Amniotic epithelial cell (primary cell): Measurements from ENCODE around the gene MTG1.
"Not testable (repeated sequence)": the region's sequence is repeated elsewhere in the genome, so short reads cannot be mapped to it uniquely, and the experiment has no call there.

ENCODE experiments used
- DNase-seq: peaks from one replicate; pipeline ENCODE4 v3.0.0-alpha.2; 2010; ENCODE audit warnings: low read depth

The MTG1 gene

DNA sequence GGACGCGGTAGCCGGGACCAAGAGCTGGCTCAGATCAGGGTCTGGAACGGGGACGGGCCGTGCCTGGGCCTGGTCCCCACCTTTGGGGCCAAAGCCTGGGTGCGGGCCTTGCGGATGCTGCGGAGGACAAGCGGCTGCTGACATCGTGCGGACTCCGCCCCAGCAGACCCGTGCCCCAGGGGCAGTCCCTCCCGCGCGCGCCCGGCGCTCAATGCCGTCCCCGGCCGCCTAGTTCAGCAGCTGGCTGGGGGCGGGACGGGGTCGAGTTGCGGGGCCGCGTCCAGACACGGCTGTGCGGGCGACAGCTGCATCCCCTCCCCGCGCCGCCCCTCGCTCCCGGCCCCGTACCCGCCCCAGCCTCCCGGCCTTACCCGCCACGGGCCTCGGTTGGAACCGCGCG, 30.1 kb downstream of the MTG1 start:
- not testable (repeated sequence) for DNase-seq

- not testable (repeated sequence) for DNase-seq
These were observed 30.6 kb downstream of the MTG1 start, which contains the start of gene SPRN for GRCh38 chr10:133424601-133425000. TSS of gene SPRN (minus strand) at chr10:133424625. CDS start at chr10:133423681, 944 bp downstream.

DNA sequence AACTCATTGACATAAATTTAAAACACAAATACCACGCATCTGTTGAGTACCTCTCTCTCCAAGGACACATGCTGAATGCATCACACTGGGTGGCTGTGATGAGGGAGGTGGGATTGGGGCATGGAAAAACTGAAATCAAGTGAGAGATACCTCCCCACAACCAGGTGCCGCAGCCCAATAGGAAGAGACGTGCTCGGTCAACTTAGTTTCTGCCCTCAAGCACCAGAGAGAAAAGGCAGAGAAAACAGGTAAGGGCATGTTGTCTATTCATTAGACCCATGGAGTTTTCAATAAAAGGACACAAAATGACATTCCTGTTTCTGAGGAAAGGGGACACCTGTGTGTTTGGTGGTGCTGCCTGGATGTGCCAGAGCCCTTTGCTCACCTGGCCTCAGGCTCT, 35.6 kb downstream of the MTG1 start:
- DNase-seq, result not testable (repeated sequence)

DNA sequence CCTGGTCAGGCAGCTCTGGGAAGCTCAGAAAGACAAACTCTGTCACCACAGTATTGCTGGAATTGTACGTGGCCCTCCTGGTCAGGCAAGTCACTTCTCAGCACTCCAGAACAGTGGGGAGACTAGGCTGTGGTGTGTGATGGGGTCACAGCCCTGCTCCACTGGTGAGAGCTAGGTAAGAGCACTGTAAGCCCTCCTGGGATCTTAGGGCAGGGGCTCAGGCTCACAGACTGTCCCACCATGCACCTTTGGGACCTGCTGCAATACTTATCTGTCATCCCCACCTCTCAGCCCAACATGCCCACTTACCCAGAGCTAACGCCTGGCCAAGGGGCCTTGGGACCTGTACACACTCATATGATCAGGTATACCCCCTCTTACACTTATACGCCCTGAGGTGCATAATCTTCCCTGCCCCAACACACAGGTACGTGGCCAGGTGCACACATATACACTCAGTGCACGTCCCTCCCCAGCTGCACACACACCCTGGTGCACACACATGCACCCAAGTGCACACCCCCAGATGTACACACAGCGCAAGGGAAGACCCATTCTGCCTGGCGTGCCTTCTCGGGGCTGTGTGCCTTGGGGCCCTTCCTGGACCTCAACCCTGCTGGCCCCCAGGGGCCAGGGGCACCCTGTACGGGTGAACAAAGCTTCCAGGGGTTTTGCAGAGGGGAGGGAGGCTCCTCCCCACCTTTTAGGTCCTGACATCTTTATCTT, 38.1 kb downstream of the MTG1 start:
- not testable (repeated sequence) for DNase-seq

GRCh38 chr10:133432789-133433188, 38.8 kb downstream of the MTG1 start:
- DNase-seq, result not testable (repeated sequence)

DNA sequence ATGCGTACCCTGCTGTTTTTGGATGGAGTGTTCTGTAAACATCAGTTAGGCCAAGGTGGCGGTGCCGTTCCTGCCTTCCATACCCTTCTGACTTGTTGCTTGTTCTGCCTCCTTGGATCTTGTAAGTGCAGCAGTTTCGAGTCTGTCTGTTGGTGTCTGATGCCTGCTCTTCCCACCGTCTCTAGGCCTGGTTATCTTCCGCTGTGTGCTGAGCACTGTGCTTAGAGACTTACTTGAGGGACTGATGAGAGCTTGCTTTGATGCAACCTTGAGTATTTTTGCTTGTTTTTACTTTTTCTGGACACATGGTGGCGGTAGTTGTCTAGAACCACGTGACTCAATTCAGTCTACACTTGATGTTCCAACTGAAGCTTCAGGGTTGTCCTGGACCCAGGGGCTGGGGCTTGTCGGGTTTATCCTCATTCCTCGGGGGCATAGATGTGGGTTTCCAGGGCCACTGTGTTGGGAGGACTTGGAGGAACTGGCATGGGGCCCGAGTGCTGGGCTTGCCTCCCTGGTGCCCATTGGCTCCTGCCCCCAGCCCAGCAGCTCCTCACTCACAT, 44.8 kb downstream of the MTG1 start:
- peak; percentile 24 for DNase-seq

GRCh38 chr10:133439517-133440461, 45.8 kb downstream of the MTG1 start:
- DNase-seq, result no peak

GRCh38 chr10:133440633-133441285, 46.8 kb downstream of the MTG1 start:
- no peak for DNase-seq

DNA sequence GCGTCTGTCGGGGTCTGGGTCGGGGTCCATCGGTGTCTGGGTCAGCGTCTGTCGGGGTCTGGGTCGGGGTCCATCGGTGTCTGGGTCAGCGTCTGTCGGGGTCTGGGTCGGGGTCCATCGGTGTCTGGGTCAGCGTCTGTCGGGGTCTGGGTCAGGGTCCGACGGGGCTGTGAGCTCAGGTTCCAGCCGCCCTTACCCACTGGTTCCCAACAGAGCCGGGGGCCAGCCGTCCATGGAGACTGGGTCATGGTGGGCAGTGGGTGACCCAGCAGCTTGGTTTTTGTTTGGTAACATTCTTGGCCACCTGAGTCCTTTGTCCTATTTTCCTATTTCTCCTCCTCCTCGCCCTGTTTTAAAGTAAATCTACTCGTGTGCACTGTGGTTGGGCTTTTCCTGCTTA, 47.4 kb downstream of the MTG1 start:
- not testable (repeated sequence) for DNase-seq

DNA sequence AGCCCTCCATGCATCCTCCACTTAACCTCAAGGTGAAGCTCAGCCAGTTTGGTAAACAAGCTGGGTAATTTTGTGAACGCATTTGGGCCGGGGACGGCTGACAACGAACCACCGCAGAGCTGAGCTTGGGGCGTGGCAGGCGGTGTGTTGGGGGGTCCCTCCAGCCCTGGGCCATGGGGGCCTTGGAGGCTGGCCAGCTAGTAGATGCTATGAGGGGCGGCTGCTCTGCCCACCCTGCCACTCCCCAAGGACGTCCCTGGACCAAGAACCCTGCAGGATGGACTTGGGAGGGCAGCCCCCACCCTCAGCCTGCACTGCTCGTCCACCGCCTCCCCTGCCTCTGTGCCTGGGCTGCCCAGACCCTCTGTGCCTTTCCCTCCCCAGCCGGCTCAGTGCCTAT, 47.8 kb downstream of the MTG1 start:
- DNase-seq, result no peak

GRCh38 chr10:133442191-133442966, 48.4 kb downstream of the MTG1 start:
- DNase-seq, result no peak

- no peak for DNase-seq
These were observed 49.3 kb downstream of the MTG1 start for GRCh38 chr10:133442967-133443924.

DNA sequence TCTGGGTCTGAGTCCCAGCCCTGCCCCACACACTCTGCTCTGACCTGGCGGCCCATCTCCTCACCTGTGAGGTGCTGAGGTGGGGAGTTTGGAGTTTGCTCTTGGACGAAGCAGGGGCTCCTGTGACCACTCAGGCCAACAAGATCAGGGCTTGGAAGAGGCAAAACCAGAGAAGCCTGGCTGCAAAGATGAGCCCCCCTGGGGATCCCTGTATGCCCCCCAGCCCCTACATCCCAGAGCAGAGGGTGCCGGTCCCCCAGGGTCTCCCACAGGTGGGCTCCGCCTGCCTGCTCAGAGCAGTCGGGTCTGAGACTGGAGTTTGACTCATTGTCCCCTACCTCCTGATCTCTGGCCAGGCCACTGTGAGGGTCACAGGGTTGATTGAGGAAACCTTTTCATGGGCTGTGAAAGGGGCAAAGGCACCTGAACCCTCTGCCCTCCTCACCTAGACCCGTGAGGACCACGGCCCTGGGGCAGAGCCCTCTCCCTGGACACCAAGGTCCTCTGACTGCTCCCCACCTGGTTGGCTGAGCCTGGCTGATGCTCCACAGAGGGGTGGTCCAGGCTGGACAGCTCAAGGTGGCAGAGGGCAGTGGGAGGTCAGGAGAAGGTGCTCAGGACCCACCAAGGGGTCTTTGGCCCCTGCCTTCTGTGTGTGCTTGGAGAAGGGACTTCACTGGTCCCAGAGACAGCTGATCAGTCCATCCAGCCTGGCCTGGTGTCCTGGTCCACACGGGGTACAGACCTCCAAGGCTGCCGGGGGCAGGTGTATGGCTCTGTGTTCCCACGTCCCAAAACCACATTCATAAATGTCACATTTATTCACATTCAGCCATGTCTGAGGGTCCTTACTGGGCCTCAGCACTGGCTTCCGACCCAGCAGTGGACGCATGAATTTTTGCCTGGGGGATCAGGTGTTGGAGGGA, 50.6 kb downstream of the MTG1 start:
- no peak for DNase-seq

- no peak for DNase-seq
These were observed 51.3 kb downstream of the MTG1 start for GRCh38 chr10:133445268-133445732.

GRCh38 chr10:133445751-133446708, 52.1 kb downstream of the MTG1 start:
- DNase-seq, result no peak

GRCh38 chr10:133446979-133447378, 53.0 kb downstream of the MTG1 start:
- DNase-seq, result no peak

- no peak for DNase-seq
These were observed 54.2 kb downstream of the MTG1 start for GRCh38 chr10:133448120-133448519.

- no peak for DNase-seq
These were observed 57.4 kb downstream of the MTG1 start for GRCh38 chr10:133451346-133451745.
